IMR-90 (cell line): Measurements from ENCODE around the gene KLHL29. TPM values are rescaled to one million over a fixed set of nuclear protein-coding genes. Genes with fewer than 3 reads are reported as not detected.

Experiments used
- ATAC-seq: fragments of 200-7000 bp; cut with Tn5 transposase; 2 replicates; pipeline ENCODE4 v1.9.1; 2020; ENCODE audit warnings: low read depth, mild to moderate bottlenecking, moderate library complexity
- BruUV-seq: library from RNA; stranded (reverse); fragments of 400-500 nt; replicated peaks from 2 replicates; lab custom pipeline; 2021; lab: Mats Ljungman, UMichigan
- CTCF ChIA-PET: fragments of 300-600 bp; formaldehyde crosslinking; extraction: SDS; loops from one replicate; lab custom pipeline; 2021; ENCODE audit warnings: antibody characterized with exemption; lab: Yijun Ruan, JAX
- POLR2A ChIA-PET: fragments of 300-600 bp; sonication (Branson Sonifier 250); formaldehyde crosslinking; loops from one replicate; lab custom pipeline; 2022; ENCODE audit warnings: antibody characterized with exemption; ENCODE audit not compliant: unreplicated experiment; lab: Charles Lee
- DNase-seq: peaks from one replicate; pipeline ENCODE4 v3.0.0; 2013
- H2AFZ ChIP-seq: replicated peaks from 2 replicates; pipeline ENCODE3; 2013; ENCODE audit warnings: low read length, mild to moderate bottlenecking; ENCODE audit not compliant: poor library complexity
- H2AK5ac ChIP-seq: 2 replicates; pipeline ENCODE4 v1.6.1; 2013; ENCODE audit warnings: low read depth, low read length, inconsistent platforms
- H2AK9ac ChIP-seq: replicated peaks from 2 replicates; pipeline ENCODE3; 2013; ENCODE audit warnings: mild to moderate bottlenecking, low read depth, low read length, moderate library complexity; ENCODE audit not compliant: poor library complexity
- H2BK120ac ChIP-seq: 2 replicates; pipeline ENCODE4 v1.6.1; 2013; ENCODE audit warnings: low read depth, low read length, inconsistent platforms
- H2BK15ac ChIP-seq: 3 replicates; pipeline ENCODE4 v1.6.1; 2013; ENCODE audit warnings: low read depth, low read length, inconsistent platforms
- H2BK20ac ChIP-seq: 2 replicates; pipeline ENCODE4 v1.6.1; 2013; ENCODE audit warnings: low read depth, mild to moderate bottlenecking, inconsistent platforms, low read length, moderate library complexity
- H2BK5ac ChIP-seq: 2 replicates; pipeline ENCODE4 v1.6.1; 2013; ENCODE audit warnings: mild to moderate bottlenecking, low read depth, low read length, inconsistent platforms; ENCODE audit not compliant: poor library complexity, severe bottlenecking
- H3K14ac ChIP-seq: replicated peaks from 2 replicates; pipeline ENCODE4 v1.6.1; 2013; ENCODE audit warnings: low read depth, low read length, inconsistent platforms
- H3K18ac ChIP-seq: 2 replicates; pipeline ENCODE4 v1.6.1; 2013; ENCODE audit warnings: low read depth, low read length, control low read depth
- H3K23ac ChIP-seq: 2 replicates; pipeline ENCODE4 v1.6.1; 2013; ENCODE audit warnings: low read depth, low read length, inconsistent platforms
- H3K27ac ChIP-seq: 2 replicates; pipeline ENCODE4 v1.5.1; 2013; ENCODE audit warnings: mild to moderate bottlenecking, control low read depth, low read length; ENCODE audit not compliant: insufficient read depth
- H3K27me3 ChIP-seq: 2 replicates; pipeline ENCODE4 v1.6.1; 2013; ENCODE audit warnings: low read length; ENCODE audit not compliant: control insufficient read depth, insufficient read depth
- H3K36me3 ChIP-seq: 2 replicates; pipeline ENCODE4 v1.6.1; 2013; ENCODE audit warnings: low read length, mixed read lengths; ENCODE audit not compliant: control insufficient read depth, insufficient read depth
- H3K4ac ChIP-seq: 2 replicates; pipeline ENCODE4 v1.6.1; 2013; ENCODE audit warnings: low read depth, low read length, inconsistent platforms
- H3K4me1 ChIP-seq: 2 replicates; pipeline ENCODE4 v1.6.1; 2013; ENCODE audit warnings: low read length, mixed read lengths; ENCODE audit not compliant: control insufficient read depth, insufficient read depth
- H3K4me2 ChIP-seq: 2 replicates; pipeline ENCODE4 v1.6.1; 2013; ENCODE audit warnings: low read depth, mild to moderate bottlenecking, control low read depth, low read length, moderate library complexity
- H3K4me3 ChIP-seq: 2 replicates; pipeline ENCODE4 v1.5.1; 2013; ENCODE audit warnings: low read depth, mild to moderate bottlenecking, control low read depth, low read length, moderate library complexity; ENCODE audit not compliant: insufficient read depth
- H3K56ac ChIP-seq: 2 replicates; pipeline ENCODE4 v1.6.1; 2013; ENCODE audit warnings: low read length, inconsistent platforms; ENCODE audit not compliant: insufficient read depth; ENCODE audit errors: extremely low read depth
- H3K79me1 ChIP-seq, 2 experiments: 2 replicates each; pipeline ENCODE4 v1.6.1; 2013; ENCODE audit warnings: low read length in 2 of 2, inconsistent platforms in 1 of 2, low read depth in 1 of 2
- H3K9ac ChIP-seq: 2 replicates; pipeline ENCODE4 v1.6.1; 2013; ENCODE audit warnings: low read depth, low read length, control low read depth
- H3K9me1 ChIP-seq: 2 replicates; pipeline ENCODE4 v1.6.1; 2013; ENCODE audit warnings: low read length, inconsistent platforms; ENCODE audit not compliant: insufficient read depth
- H3K9me3 ChIP-seq: 2 replicates; pipeline ENCODE4 v1.6.1; 2013; ENCODE audit warnings: low read length; ENCODE audit not compliant: control insufficient read depth, insufficient read depth
- H4K20me1 ChIP-seq: 2 replicates; pipeline ENCODE4 v1.6.1; 2013; ENCODE audit warnings: low read length, inconsistent platforms; ENCODE audit not compliant: insufficient read depth
- H4K5ac ChIP-seq: 2 replicates; pipeline ENCODE4 v1.6.1; 2013; ENCODE audit warnings: mild to moderate bottlenecking, low read depth, low read length, control low read depth
- H4K8ac ChIP-seq, 2 experiments: 2 replicates each; pipeline ENCODE4 v1.6.1; 2013; ENCODE audit warnings: low read depth in 2 of 2, low read length in 2 of 2, control low read depth in 1 of 2, inconsistent platforms in 1 of 2
- H4K91ac ChIP-seq: 2 replicates; pipeline ENCODE4 v1.6.1; 2013; ENCODE audit warnings: low read depth, low read length, inconsistent platforms; ENCODE audit not compliant: insufficient read depth
- CEBPB ChIP-seq: IDR thresholded peaks from 2 replicates; pipeline ENCODE4 v1.6.1; 2012; ENCODE audit warnings: low read depth, low read length, improper control_type of control experiment
- RAD21 ChIP-seq: IDR thresholded peaks from 2 replicates; pipeline ENCODE4 v1.6.1; 2012; ENCODE audit warnings: low read length, improper control_type of control experiment
- WGBS, 2 experiments: methylation state at CpG; one replicate each; pipeline versions ENCODE4 v1.1.5 to v1.1.7; 2013; ENCODE audit warnings: missing lambda C conversion rate in 2 of 2; ENCODE audit not compliant: insufficient read length in 1 of 2; ENCODE audit errors: extremely low coverage in 2 of 2; 5-methylcytosine and 5-hydroxymethylcytosine counted together
- dilution Hi-C: fragments of 300-500 bp; cut with HindIII; formaldehyde crosslinking; loops from one replicate; pipeline ENCODE4 v1.14.3; 2018; ENCODE audit warnings: low sequenced_read_pairs; ENCODE audit not compliant: unreplicated experiment
- in situ Hi-C: fragments of 300-500 bp; cut with MboI; formaldehyde crosslinking; loops from 3 replicates; pipeline ENCODE4 v1.14.3; 2019; ENCODE audit warnings: low sequenced_read_pairs, inconsistent platforms, mixed read lengths
- intact Hi-C: fragments of 100-400 bp; cut with micrococcal nuclease; formaldehyde crosslinking; loops from 2 replicates; pipeline ENCODE4 v1.10.0; 2022
- polyA plus RNA-seq, 3 experiments: library from polyadenylated mRNA; depleted of rRNA; stranded (reverse); fragments of >200 nt; gene quantifications; 2 replicates each; pipeline ENCODE4 v1.2.3, GENCODE V29; 2012; ENCODE audit warnings: low replicate concordance in 1 of 3
- total RNA-seq: library from RNA; depleted of rRNA; stranded (reverse); fragments of >200 nt; gene quantifications from 2 replicates; pipeline ENCODE4 v1.2.3, GENCODE V29; 2012

KLHL29 gene
- total and polyA plus RNA-seq, 2 of the 4 experiments (the other 2 are of a cell fraction) = 2.0 to 8.0 TPM

DNA sequence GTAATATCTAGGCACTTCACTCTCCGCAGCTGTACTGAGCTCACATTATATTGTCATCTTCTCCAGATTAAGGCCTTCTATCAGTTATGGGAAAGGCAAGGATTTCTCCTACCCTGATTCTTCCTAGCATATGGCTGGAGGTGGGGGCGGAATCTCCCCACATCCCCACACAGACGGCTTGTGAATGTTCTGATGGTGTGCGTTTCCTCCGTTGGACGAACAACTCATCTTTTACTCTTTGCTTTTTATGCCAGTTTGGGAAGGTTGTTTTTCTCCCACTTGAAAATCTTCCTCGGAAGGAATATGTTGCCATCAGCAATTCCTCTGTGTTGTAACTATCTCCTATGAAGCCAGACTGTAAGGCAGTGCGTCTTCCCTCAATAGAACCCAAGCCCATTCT lies 24.3 kb downstream of the KLHL29 start:
- BruUV-seq = no TSS peak
- WGBS, 2 experiments = no CpG with 5 or more reads among the region's 8 CpGs
- ATAC-seq = no peak

More for the DNA sequence above, 24.3 kb downstream of the KLHL29 start:
- Histone ChIP-seq H2AFZ (no peak overlapping the region), H3K9ac (no peak overlapping the region), H2AK9ac (no peak overlapping the region), H2BK120ac (no peak overlapping the region), H3K23ac (no peak overlapping the region), H3K9me1 (peaks cover 35% of the 10 kb centered on the region), H3K4ac (no peak overlapping the region), H3K4me2 (no peak overlapping the region), H4K20me1 (peaks cover 12% of the 10 kb centered on the region), H4K5ac (no peak overlapping the region), H3K27me3 (no peaks in the 10 kb centered on the region), H3K4me3 (no peak overlapping the region), H3K27ac (no peak overlapping the region), H2BK20ac (no peak overlapping the region), H2BK15ac (peak overlapping the region; percentile 34; the same call in 2 of the 3 replicates), H2BK5ac (no peak overlapping the region), H2AK5ac (no peak overlapping the region; the same call in 1 of the 2 replicates), H3K9me3 (no peaks in the 10 kb centered on the region), H3K4me1 (peaks cover 32% of the 10 kb centered on the region), H4K8ac (no peak overlapping the region), H3K56ac (no peak overlapping the region), H4K91ac (no peak overlapping the region), H3K36me3 (no peaks in the 10 kb centered on the region), H3K79me1 (peaks cover 34 to 64% of the 10 kb centered on the region in 2 experiments), H3K18ac (peak overlapping the region; percentile 54; the same call in 1 of the 2 replicates), H3K14ac (no peak overlapping the region)
- dilution Hi-C loops (no loop called here), in situ Hi-C loops (no loop called here), intact Hi-C loops (no loop called here)
- CTCF ChIA-PET = no interaction called here
- no peak for DNase-seq
- TF ChIP-seq RAD21 (no peak), CEBPB (no peak)
- POLR2A ChIA-PET = no interaction called here
